Bone marrow (tissue), 2 donors: ENCODE measurements around the gene ZNF609.
A peak's percentile ranks its signal among the peaks of the same experiment; 100 is the strongest.

Experiments
- DNase-seq, 2 donors: peaks; one replicate each; lab custom pipeline; 2025; lab: John Stamatoyannopoulos, UW

ZNF609 gene

DNA sequence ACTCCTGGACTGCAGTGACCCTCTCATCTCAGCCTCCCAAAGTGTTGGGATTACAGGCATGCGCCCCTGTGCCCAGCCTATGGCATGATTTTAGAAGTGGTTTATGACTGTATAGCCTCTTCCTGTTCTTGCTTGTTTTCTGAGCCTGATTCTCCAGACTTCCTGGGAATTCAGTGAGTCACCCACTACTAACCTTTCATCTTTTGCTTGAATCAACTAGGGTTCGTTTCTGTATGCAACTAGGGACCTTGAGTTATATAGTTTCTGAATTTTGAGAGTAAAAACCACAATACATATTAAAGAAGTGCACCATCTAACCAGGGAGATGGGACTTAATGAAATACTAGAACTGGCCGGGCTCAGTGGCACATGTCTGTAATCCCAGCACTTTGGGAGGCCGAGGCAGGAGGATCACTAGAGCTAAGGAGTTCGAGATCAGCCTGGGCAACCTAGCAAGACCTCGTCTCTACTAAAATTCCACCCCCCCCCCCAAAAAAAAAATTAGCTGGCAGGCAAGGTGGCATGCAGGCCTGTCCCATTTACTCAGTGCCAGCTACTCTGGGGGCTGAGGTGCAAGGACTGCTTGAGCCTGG lies 76.0 kb downstream of the ZNF609 start:
- peak in 1 of 2 donors; percentile 77 for DNase-seq

DNA sequence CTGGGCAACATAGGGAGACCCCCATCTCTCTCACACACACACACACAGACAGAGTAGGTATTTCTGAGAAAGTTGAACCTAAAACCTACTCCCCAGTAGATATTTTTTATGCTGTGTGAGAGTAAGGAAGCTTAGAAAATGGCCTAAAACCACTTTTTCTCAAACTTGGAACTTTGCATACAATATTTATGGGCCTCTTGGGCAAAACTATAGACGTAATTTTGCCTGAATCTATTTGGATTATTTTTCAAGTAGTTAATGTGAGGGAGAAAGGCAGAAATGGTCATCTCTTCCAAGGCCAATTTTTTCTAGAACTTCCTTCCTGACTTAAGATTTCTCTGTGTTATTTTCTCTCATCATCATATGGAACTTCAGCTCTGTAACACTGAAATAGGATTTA lies 81.7 kb downstream of the ZNF609 start:
- DNase-seq = no peak

DNA sequence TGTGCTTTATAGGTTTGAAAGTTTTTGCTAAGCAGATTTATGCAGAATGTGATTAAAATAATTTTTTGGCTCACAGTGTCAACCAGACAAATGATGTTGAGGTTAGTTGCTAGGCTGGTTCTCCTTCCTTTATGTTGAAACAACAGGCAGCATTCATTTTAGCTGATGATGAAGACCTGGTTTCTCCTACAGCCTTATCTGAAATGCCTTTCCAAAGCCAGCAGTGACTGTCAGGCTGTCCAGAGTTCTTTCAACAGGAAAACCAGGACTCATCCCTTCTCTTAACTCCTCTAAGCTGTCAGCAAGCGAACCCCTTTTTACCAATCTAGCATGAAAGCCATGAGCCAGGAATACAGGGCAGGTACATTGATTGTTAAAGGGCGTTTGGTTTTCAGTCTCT lies 84.1 kb downstream of the ZNF609 start:
- DNase-seq = no peak

DNA sequence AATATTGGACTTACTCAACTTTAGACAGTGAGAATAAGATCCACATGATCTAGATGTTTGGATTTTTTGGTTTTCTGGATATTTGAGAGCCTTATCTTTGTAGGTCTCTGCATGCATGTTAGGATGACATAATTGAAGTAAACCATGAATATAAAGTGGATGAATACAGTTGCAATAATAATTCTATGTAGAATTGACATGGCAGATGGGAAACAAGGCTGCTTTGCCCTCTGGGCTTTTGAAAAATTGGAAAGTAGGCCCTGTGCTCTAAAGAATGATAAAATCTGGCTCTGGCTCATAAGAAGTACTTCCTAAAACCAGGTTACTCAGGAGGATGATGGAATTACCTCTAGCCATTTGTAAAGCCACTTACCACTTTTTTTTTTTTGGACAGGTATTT lies 86.9 kb downstream of the ZNF609 start:
- DNase-seq = no peak

DNA sequence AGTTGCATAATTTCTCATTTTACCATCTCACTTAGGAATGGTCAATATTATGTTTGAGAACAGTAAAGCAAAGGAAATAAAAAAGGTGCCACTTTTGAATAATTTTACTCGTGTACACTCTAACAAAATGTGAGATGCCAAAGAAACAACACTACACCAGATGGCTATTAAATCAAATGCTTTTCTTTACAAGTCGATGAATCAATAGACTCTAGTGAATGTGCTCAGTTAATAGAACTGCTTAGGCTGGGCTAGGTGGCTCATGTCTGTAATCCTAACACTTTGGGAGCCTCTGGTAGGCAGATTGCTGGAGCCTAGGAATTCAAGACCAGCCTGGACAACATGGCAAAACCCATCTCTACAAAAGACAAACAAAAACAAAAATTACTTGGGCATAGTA lies 87.9 kb downstream of the ZNF609 start:
- no peak for DNase-seq

DNA sequence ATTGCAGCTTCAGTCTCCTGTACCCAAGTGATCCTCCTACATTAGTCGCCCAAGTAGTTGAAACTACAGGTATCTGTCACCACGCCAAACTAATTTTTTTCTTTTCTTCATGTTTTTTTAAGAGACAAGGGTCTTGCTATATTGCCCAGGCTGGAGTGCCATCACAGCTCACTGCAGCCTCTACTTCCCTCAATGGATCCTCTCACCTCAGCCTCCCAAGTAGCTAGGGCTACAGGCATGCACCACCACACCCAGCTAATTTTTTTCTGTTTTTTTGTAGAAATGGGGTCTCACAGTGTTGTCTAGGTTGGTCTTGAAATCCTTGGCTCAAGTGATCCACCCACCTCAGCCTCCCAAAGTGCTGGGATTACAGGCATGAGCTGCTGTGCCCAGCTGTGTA lies 89.5 kb downstream of the ZNF609 start:
- DNase-seq = no peak

DNA sequence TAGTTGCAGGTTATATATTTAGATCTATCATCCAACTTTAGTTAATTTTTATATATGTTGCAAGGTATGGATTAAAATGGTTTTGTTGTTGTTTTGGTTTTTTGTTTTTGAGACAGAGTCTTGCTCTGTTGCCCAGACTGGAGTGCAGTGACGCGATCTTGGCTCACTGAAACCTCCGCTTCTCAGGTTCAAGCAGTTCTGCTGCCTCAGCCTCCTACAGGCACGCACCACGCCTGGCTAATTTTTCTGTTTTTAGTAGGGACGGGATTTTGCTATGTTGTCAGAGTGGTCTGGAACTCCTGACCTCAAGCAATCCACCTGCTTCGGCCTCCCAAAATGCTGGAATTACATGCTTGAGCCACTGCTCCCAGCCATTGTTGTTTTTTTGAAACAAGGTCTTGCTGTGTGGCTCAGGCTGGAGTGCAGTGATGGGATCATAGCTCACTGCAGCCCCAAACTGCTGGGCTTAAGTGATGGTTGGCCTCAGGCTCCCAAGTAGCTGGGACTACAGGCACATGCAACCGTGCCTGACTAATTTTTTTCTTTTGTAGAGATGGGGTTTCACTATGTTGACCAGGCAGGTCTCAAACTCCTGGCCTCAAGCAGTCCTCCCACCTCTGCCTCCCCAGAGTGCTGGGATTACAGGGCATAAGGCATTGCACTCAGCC lies 92.0 kb downstream of the ZNF609 start:
- no peak for DNase-seq

DNA sequence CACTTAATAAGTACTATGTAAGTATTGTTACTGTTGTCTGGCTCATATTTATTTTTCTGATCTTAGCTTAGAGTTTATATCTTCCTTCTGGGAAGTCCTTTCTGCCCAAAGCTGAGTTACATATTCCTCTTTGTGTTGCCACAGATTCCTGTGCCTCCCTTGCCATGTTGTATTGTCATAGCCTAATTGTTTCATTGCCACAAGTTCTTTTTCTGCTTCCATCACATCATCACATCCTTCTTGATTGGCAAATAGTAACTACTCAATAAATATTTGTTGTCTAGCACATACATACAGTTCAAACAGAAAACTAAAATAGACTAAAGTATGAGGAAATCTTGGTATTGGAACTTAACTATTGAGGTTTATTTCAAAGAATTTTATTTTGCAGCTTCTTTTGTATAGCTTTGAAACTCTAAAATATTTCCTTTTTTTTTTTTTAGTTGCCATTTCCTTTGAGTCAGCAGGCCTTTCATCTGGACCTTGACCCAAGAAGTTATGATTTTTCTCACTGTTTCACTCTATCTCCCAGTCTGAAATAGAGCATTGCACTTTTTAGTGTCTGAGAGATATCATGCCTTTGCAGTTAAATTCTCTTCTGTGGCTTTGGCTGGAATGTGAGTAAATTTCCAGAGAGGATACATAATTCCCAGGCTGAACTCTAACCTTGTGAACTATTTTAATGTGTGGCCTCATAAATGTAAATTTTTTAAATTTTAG lies 98.2 kb downstream of the ZNF609 start:
- no peak for DNase-seq

DNA sequence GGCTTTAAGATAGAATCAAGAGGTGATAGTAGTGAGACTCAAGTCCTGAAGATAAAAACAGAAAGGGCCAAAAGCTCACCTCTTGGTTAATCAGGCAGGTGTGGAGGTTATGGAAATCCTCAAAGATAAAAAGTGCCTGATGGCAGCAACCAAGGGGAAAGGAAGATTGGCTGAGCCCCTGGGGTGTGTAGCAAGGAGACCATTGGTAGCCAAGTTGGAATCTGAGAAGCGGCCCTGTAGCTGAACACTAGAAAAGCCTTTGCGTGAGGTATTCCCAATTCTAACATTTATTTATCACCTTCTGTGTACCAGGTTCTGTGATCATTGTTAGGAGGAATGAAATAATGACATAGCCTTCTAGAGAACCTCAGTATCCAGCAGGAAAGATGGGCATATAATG lies 98.9 kb downstream of the ZNF609 start:
- DNase-seq = no peak

DNA sequence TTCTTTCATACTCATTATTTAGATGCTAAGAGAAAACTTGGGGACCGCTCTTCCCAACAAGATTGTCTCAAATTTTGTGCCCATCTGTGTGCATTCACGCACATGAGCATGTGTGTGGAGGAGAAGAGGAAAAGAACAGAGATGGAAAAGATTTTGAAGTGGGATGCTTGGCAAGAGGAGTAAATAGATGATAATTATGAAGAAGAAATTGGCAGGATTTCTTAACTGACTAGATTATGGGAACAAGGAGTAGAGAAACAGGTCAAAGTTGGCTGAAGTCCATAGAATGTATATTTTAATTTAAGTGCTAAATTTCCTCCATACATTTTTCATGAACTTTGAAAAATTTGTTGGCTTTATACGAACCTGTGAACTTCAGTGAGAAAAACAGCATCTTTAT lies 100.1 kb downstream of the ZNF609 start:
- no peak for DNase-seq

DNA sequence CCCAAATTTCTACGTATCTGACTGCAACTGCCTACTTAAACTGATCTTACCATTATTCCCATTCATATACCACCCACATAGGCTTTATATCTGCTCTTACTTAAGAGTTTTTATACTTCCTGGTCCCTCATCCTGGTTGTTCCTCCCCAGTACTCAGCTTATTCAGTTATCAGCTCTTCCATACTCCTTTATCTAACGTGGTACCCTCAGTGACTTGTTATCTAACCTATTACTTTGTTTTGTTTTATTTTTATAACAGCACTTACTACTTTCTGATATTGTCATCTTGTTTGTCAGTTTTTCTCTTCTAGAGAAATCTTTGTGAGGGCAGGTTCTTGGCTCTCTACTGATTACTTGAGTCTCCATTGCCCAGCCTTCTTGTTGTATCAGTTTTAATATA lies 100.6 kb downstream of the ZNF609 start:
- DNase-seq = no peak

DNA sequence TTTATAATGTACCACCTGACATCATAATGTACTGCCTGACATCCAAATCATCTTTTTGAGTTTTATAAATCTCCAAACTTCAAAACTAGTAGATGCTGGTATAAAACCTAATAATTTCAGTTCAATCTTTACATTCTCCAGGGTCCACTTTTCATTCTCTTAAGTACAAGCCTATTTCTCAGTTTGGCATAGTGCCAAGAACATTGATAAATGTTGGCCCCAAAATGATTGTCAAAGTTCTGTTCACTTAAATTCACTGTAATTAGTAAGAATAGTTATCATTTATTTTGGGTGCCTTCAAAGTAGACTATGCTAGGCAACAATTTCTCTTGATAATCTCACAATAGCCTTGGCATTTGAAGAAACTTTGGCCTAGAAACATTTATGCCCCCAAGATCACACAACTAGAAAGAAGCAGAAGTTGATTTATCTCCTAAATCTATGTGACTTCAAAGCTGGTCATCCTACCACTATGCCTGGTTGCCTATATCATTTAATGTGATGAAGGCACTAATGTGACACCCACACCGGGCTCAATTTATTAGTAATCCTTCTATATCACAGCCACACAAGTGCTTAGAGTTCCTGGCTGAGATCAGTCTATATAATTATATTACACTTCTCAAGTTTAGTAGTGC lies 101.7 kb downstream of the ZNF609 start:
- peak in 1 of 2 donors; percentile 48 for DNase-seq

DNA sequence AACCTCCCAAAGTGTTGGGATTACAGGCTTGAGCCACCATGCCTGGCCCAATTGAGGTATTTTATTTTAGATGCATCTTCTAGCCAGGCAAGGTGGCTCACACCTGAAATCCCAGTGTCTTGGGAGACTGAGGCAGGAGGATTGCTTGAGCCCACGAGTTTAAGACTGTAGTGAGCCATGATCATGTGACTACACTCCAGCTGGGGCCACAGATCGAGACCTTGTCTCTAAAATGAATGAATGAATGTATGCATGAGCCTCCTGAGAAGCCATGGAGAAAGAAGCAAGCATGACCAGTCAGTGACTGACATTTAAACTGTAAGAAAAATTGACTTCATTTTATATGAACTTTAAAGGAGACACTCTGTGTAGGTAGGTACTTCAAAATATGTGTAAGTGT lies 105.7 kb downstream of the ZNF609 start:
- no peak for DNase-seq

DNA sequence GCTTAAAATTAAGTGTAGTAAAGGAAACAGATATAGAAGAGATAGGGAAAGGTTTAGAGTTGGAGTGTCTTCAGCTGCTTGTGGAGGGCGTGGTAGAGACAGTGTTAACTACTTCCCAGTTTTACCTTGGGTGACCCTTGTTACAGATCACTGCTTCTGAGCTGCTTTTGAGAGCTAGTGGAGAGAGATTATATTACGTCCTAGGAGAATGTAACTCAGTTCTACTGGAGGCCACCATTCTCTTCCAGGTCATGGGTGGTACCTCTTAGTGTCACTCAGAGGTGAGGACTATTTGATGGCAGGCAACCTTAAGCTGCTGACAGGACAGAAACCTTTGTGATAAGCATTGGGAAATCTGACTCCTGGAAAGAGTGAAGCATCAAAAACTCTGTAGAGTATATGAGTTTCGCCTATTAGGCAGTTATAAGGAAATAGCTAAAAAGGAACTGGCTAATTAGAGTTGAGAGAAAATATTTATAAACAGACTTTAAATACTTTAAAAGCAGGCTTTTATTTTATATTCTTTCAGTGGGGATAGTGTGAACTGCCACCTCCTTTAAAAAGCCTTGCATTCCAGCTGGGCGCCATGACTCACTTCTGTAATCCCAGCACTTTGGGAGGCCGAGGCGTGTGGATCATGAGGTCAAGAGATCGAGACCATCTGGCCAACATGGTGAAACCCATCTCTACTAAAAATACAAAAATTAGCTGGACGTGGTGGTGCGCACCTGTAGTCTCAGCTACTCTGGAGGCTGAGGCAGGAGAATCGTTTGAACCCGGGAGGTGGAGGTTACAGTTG lies 106.5 kb downstream of the ZNF609 start:
- peak in 1 of 2 donors; percentile 23 for DNase-seq

DNA sequence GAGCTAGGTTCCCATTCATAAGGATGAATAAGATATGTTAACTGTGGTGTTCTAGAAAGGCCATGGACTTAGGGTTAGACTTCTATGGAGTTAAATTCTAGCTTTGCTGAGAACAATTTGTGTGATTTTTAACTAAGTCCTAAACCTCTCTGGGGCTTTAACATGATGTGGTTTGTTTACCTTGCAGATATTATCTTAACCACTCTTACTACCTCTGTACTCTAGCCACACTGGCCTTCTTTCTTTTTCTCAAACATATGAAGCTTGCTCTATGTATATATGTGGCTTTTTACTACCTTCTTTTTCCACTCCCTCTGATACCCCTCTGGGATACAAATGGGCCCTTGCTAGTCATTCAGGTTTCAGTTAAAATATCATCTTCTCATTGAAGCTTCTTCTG lies 108.4 kb downstream of the ZNF609 start:
- DNase-seq = no peak

DNA sequence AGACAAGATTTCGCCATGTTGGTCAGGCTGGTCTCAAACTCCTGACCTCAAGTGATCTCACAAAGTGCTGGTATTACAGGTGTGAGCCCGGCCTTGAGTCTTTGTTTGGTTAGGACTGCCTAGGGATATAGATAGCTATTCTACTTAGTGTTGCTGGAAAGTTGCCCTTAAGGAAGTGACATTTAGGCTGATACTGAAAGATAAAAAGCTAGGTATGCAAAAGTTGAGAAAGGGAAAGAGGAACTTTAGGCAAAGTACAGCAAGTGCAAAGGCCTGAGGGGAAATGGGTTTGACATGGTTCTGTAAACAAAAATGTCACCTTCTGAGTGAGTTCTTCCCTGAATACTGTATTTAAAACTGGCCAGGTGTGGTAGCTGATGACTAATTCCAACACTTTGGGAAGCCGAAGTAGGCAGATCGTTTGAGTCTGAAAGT lies 111.5 kb downstream of the ZNF609 start:
- peak in 1 of 2 donors; percentile 75 for DNase-seq

DNA sequence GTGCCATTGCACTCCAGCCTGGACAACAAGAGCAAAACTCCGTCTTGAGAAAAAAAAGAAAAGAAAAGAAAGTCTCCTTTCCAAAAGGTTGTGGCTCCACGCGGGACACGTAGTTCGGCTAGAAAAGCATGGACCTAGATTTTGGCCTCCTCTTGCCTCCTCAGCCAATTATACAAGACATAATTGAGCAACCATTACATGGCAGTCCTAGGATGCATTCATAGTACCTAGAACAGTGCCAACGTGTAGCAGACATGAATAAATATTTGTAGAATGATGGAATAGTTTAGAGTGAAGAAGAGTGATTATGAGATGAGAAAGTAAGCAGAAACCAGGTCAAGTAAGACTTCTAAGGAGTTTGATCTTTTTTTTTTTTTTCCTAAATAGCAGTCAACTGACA lies 112.5 kb downstream of the ZNF609 start:
- DNase-seq = no peak

DNA sequence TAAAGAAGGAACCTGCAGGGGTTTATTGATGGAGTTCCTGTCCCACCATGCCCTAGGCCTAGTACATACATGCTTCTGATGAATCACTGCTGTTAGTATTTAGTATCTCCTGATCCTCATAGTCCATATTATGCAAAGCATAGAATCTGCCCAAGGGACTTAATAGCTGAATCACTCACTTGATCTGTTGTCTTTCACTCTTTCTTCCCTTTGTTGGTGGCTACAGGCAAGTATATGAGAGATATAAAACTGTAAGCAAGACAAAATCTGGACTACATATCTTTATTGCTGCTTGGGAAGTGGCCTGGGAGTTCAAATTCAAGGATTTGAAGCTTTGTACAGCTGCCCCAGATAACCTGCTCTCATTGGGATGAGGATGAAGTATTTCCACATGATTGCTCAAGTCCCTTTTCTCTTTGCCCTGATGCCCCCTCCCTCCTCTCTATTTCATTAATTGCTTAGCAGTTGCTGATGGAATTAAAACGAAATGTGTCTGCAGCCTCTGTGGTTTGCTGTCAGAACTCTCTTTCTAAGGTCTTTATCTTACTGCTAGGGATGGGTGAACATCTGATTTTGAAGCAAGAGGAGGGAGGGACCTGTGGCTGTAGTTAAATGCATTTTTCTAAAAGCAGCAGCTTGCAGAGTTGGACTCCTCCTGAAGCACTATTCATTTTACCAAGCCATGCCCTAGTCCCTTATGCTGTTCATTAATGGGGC lies 114.1 kb downstream of the ZNF609 start:
- DNase-seq = peak in 1 of 2 donors; percentile 11

DNA sequence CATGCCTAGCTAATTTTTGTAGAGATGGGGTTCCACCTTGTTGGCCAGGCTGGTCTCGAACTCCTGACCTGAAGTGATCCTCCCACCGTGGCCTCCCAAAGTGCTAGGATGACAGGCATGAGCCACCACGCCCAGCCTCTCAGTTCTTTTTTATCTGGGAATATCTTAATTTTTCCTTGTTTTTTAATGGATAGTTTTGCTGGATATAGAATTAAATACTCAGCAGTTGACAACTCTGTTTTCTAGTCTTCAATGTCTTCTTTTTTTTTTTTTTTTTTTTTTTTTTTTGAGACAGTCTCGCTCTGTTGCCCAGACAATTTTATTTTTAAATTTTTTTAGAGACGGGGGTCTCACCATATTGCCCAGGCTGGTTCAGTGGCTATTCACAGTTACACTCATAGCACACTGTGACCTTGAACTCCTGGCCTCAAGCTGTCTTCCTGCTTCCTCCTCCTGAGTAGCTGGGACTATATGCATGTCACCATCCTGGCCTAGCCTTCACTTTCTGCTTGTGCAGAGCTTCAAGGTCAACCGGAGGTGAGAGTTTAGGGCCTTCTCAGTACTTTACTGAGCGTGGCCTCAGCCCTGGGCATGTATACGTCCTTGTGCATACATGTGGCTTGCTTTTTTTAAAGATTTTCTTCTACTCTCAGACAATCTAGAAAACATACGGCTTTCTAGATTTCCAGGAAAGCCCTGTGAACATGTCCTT lies 120.5 kb downstream of the ZNF609 start:
- DNase-seq = no peak

DNA sequence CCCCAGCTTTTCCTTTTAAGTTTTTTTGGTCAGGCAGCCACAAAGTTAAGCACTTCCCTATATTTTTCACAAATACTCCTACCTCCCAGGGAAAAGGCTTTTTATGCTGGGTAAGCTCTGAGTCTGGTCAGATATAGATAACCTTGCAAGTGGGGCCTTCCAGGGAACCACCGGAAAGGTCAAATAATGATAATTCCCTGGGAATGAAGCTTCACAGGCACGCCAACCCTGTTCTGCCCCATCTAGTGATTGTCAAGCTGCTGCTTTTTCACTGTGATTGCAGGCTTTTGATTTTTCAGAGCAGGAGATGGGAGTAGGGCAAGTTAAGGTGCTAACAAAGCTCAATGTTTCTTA lies 121.0 kb downstream of the ZNF609 start:
- no peak for DNase-seq

DNA sequence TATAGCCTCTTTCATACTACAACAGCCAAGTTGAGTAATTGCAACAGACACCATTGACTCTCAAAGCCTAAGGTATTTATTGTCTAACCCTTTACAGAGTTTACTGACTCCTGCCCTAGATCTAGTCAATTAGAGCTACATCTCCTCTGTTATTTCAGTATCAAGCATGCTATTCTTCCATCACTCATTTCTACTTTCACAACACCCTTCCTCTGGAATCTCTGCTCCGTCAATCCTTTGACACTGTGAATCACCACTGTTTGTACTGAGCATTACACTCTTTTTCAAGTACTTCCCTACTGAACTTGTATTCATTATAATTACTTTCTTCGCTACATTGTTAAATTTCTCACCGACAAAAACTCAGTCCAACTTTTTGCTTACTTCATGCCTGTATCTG lies 121.8 kb downstream of the ZNF609 start:
- DNase-seq = no peak
